ENCODE data around the gene PCDHAC2. TPM values are rescaled to one million over a fixed set of nuclear protein-coding genes. Genes with fewer than 3 reads are reported as not detected.

The PCDHAC2 gene
- total and polyA plus RNA-seq, 10 donors, result 0.15 to 7.9 (median 3.1) TPM

DNA sequence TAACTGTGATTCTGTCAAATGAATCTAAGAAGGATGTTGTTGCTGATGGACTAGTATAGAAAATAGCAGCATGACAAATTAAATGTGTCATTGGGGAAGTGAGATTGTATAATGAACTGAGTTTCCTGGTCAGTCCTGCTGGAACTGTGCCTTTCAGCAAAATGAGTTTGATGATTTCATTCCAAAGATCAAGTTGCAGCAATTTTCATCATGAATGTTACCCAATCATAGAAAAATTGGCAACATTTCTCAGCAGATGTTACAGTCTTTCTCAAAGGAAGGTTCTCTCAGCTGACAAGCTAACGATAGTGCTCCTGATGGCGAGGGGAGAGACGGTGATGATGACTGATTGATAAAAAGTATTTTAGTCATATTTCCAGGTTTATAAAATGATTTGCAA is 10.7 kb downstream of the PCDHAC2 start:
- TF ChIP-seq, protein P1, sequence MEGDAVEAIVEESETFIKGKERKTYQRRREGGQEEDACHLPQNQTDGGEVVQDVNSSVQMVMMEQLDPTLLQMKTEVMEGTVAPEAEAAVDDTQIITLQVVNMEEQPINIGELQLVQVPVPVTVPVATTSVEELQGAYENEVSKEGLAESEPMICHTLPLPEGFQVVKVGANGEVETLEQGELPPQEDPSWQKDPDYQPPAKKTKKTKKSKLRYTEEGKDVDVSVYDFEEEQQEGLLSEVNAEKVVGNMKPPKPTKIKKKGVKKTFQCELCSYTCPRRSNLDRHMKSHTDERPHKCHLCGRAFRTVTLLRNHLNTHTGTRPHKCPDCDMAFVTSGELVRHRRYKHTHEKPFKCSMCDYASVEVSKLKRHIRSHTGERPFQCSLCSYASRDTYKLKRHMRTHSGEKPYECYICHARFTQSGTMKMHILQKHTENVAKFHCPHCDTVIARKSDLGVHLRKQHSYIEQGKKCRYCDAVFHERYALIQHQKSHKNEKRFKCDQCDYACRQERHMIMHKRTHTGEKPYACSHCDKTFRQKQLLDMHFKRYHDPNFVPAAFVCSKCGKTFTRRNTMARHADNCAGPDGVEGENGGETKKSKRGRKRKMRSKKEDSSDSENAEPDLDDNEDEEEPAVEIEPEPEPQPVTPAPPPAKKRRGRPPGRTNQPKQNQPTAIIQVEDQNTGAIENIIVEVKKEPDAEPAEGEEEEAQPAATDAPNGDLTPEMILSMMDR (IDR thresholded peaks at IDR 0.05 in 8 of 11, conservative IDR thresholded peaks at IDR 0.05 in 3 of 11), result no peak
- TF ChIP-seq POLR2A (IDR thresholded peaks at IDR 0.05) (no peak), POLR2AphosphoS5 (IDR thresholded peaks at IDR 0.05) (no peak)
- Histone ChIP-seq H3K9me3 (no peaks in the 10 kb centered on the region), H3K27ac (peak overlapping the region in 1 of 8 donors; percentile 63), H3K27me3 (replicated peaks in 1 of 7) (no peaks in the 10 kb centered on the region), H3K4me1 (peaks cover 0 to 23% (median 10%) of the 10 kb centered on the region in 6 donors), H3K4me3 (no peak overlapping the region), H3K36me3 (no peaks in the 10 kb centered on the region)
- 77 to 86% (median 83%) methylated on average over 3 of the region's 3 CpGs for WGBS, 5 donors
- no peak for DNase-seq
- intact Hi-C loops (cut with DNase I; ENCODE audit: low total_unique reads), result no loop called here

DNA sequence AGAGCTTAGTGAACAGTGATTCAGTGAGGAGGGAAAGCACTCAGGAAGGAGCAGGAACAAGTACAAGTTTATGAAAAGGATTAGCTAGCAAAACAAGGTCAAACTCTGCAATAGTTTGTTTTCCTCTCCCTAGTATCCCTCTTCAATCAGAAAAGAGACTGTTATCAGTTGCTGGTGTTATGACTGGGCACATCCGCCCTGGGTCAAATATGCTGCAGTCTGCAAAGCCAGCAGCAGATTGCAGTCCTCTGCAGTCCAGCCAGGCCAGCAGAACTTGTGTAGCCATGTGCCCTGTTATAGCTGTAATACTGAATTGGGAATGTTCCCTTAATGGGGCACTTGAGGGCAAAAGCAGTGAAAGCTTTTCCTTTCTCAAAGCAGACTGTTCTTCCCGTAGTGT is 12.0 kb downstream of the PCDHAC2 start:
- intact Hi-C loops (cut with DNase I; ENCODE audit: low total_unique reads), result no loop called here
- TF ChIP-seq, protein P1 (IDR thresholded peaks at IDR 0.05 in 8 of 11, conservative IDR thresholded peaks at IDR 0.05 in 3 of 11), result no peak
- TF ChIP-seq POLR2AphosphoS5 (IDR thresholded peaks at IDR 0.05) (peak in 2 of 3 donors; percentile 66 to 72), POLR2A (IDR thresholded peaks at IDR 0.05) (no peak)
- peak; percentile 80 for DNase-seq
- Histone ChIP-seq H3K27me3 (replicated peaks in 1 of 7) (no peaks in the 10 kb centered on the region), H3K36me3 (no peaks in the 10 kb centered on the region), H3K4me1 (peaks cover 0 to 23% (median 10%) of the 10 kb centered on the region in 6 donors), H3K4me3 (no peak overlapping the region), H3K27ac (peak overlapping the region in 5 of 8 donors; percentile 47 to 63 (median 56)), H3K9me3 (no peaks in the 10 kb centered on the region)
- 17 to 73% (median 61%) methylated on average over 2 of the region's 2 CpGs for WGBS, 5 donors

DNA sequence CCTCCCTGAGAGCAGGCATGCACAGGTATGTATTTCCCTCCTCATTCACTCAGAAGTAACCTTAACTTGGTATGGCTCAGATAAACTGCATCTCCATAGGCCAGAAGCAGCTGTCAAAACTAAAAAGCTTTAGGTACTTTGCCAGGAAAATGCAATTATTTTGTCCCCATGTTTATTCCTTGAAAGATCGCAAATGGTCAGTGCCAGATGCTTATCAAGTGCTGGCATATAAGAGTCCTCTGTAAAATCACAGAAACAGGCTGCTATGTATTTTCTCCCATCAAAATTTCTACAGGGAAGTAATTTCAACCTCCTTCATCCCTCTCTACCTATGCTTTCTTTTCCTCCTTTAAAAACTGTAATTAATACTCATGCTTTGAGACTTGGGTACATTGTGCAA is 12.7 kb downstream of the PCDHAC2 start:
- WGBS, 5 donors, result 87 to 93% (median 88%) methylated on average over 1 of the region's 1 CpG
- peak overlapping the region in 1 of 8 donors; percentile 21 for H3K27ac ChIP-seq
- no peaks in the 10 kb centered on the region for H3K36me3 ChIP-seq
- no peaks in the 10 kb centered on the region for H3K9me3 ChIP-seq
- TF ChIP-seq, protein P1 (IDR thresholded peaks at IDR 0.05 in 8 of 11, conservative IDR thresholded peaks at IDR 0.05 in 3 of 11), result no peak
- TF ChIP-seq POLR2A (IDR thresholded peaks at IDR 0.05), result no peak
- no peak for TF ChIP-seq POLR2AphosphoS5 (IDR thresholded peaks at IDR 0.05)
- DNase-seq, result no peak
- intact Hi-C loops (cut with DNase I; ENCODE audit: low total_unique reads), result no loop called here
- no peaks in the 10 kb centered on the region for H3K27me3 ChIP-seq (replicated peaks in 1 of 7)
- peaks cover 0 to 23% (median 10%) of the 10 kb centered on the region in 6 donors for H3K4me1 ChIP-seq
- no peak overlapping the region for H3K4me3 ChIP-seq

DNA sequence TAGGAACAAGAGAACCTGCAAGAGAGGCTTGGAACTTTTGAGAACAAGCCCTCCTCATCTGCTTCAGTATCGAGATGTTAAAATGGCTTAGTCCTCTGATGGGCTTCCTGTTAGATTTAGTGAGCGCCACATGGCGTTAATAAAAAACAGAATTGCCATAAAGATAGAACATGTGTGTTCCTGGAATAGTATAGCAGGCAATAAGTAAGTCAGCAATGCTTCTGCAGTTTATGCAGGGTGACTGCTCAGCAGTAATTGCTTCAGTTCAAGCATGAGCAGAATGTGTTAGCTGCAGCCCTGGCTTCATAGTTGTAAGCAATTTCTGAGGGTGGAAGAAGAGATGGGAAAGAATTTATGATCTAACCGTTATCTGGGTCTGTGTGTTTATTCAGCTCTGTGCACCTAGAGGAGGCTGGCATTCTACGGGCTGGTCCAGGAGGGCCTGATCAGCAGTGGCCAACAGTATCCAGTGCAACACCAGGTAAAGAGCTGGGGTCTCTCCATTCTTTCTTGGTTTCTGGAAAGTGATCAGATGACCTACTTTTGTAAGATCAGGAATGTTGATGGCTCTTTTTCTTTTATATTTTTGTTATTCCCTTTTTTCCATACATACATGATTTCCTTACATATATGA is 15.9 kb downstream of the PCDHAC2 start:
- Histone ChIP-seq H3K4me1 (peaks cover 0 to 17% (median 10%) of the 10 kb centered on the region in 6 donors), H3K36me3 (no peaks in the 10 kb centered on the region), H3K9me3 (no peaks in the 10 kb centered on the region), H3K27me3 (replicated peaks in 1 of 7) (peaks cover 0 to 5% (median 0%) of the 10 kb centered on the region in 7 donors), H3K27ac (no peak overlapping the region), H3K4me3 (no peak overlapping the region)
- WGBS, 5 donors, result 77 to 91% (median 85%) methylated on average over 5 of the region's 5 CpGs
- DNase-seq, result no peak
- intact Hi-C loops (cut with DNase I; ENCODE audit: low total_unique reads), result no loop called here
- TF ChIP-seq POLR2AphosphoS5 (IDR thresholded peaks at IDR 0.05) (no peak), POLR2A (IDR thresholded peaks at IDR 0.05) (no peak)
- TF ChIP-seq, protein P1 (IDR thresholded peaks at IDR 0.05 in 8 of 11, conservative IDR thresholded peaks at IDR 0.05 in 3 of 11), result no peak

Data from spleen (tissue), 11 donors.